HEK293T (cell line): ENCODE measurements around the gene PDXP.

ENCODE experiments used
- BHLHE40 ChIP-seq: fragments of 450-650 bp; IDR thresholded peaks from 2 replicates; pipeline ENCODE4 v1.6.1; 2016; ENCODE audit warnings: mild to moderate bottlenecking, moderate library complexity, borderline replicate concordance
- CTBP1 ChIP-seq: fragments of 450-650 bp; IDR thresholded peaks from 2 replicates; pipeline ENCODE4 v1.6.1; 2016; ENCODE audit warnings: borderline replicate concordance
- ELF4 ChIP-seq: fragments of 450-650 bp; IDR thresholded peaks from 2 replicates; pipeline ENCODE4 v1.6.1; 2017; ENCODE audit warnings: antibody characterized with exemption
- FOXA1 ChIP-seq: fragments of 450-650 bp; IDR thresholded peaks from 2 replicates; pipeline ENCODE4 v1.6.1; 2016; ENCODE audit warnings: mild to moderate bottlenecking
- FOXK2 ChIP-seq: fragments of 450-650 bp; IDR thresholded peaks from 2 replicates; pipeline ENCODE4 v1.6.1; 2016; ENCODE audit warnings: mild to moderate bottlenecking
- FOXM1 ChIP-seq: fragments of 450-650 bp; IDR thresholded peaks from 2 replicates; pipeline ENCODE4 v1.6.1; 2017; ENCODE audit warnings: mild to moderate bottlenecking, borderline replicate concordance
- L3MBTL2 ChIP-seq: fragments of 450-650 bp; conservative IDR thresholded peaks from 2 replicates; pipeline ENCODE4 v1.6.1; 2016; ENCODE audit warnings: mild to moderate bottlenecking
- LEF1 ChIP-seq: fragments of 450-650 bp; IDR thresholded peaks from 2 replicates; pipeline ENCODE4 v1.6.1; 2017; ENCODE audit warnings: mild to moderate bottlenecking, borderline replicate concordance
- SP1 ChIP-seq: fragments of 450-650 bp; IDR thresholded peaks from 2 replicates; pipeline ENCODE4 v1.6.1; 2017
- SUZ12 ChIP-seq: fragments of 450-650 bp; IDR thresholded peaks from 2 replicates; pipeline ENCODE4 v1.6.1; 2016; ENCODE audit warnings: mild to moderate bottlenecking
- TARDBP ChIP-seq: fragments of 450-650 bp; IDR thresholded peaks from 2 replicates; pipeline ENCODE4 v1.6.1; 2016
- TF ChIP-seq, protein P1 (sequence below): fragments of 450-650 bp; IDR thresholded peaks from 2 replicates; pipeline ENCODE4 v1.6.1; 2016

DNA sequence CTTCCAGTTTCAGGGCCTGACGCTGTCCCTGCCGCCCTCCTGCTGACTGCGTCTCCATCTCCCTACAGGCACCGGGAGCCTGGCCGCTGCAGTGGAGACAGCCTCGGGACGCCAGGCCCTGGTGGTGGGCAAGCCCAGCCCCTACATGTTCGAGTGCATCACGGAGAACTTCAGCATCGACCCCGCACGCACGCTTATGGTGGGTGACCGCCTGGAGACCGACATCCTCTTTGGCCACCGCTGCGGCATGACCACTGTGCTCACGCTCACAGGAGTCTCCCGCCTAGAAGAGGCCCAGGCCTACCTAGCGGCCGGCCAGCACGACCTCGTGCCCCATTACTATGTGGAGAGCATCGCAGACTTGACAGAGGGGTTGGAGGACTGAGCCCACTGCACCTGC is 7.0 kb downstream of the PDXP start:
- TF ChIP-seq, protein P1, sequence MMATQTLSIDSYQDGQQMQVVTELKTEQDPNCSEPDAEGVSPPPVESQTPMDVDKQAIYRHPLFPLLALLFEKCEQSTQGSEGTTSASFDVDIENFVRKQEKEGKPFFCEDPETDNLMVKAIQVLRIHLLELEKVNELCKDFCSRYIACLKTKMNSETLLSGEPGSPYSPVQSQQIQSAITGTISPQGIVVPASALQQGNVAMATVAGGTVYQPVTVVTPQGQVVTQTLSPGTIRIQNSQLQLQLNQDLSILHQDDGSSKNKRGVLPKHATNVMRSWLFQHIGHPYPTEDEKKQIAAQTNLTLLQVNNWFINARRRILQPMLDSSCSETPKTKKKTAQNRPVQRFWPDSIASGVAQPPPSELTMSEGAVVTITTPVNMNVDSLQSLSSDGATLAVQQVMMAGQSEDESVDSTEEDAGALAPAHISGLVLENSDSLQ = no peak
- TF ChIP-seq BHLHE40 (no peak), FOXK2 (no peak), ELF4 (no peak), CTBP1 (no peak), SP1 (no peak), LEF1 (no peak), TARDBP (no peak), FOXM1 (no peak), FOXA1 (no peak), SUZ12 (no peak), L3MBTL2 (no peak)
